GM19099 (cell line): ENCODE measurements around the gene DLX1.
A peak's percentile ranks its signal among the peaks of the same experiment; 100 is the strongest.

ENCODE experiments used
- POLR2A ChIP-seq: IDR thresholded peaks from 3 replicates; pipeline ENCODE4 v1.6.1; 2011; ENCODE audit warnings: low read depth; ENCODE audit not compliant: insufficient read length; ENCODE audit errors: extremely low read depth

Gene DLX1

GRCh38 chr2:172099472-172100079 lies 14.3 kb downstream of the DLX1 start:
- no peak for TF ChIP-seq POLR2A

- no peak for TF ChIP-seq POLR2A
These were observed 15.0 kb downstream of the DLX1 start for GRCh38 chr2:172100080-172100934.

GRCh38 chr2:172100935-172101820 lies 15.9 kb downstream of the DLX1 start:
- no peak for TF ChIP-seq POLR2A

GRCh38 chr2:172101821-172102390 lies 16.6 kb downstream of the DLX1 start:
- TF ChIP-seq POLR2A: no peak

DNA sequence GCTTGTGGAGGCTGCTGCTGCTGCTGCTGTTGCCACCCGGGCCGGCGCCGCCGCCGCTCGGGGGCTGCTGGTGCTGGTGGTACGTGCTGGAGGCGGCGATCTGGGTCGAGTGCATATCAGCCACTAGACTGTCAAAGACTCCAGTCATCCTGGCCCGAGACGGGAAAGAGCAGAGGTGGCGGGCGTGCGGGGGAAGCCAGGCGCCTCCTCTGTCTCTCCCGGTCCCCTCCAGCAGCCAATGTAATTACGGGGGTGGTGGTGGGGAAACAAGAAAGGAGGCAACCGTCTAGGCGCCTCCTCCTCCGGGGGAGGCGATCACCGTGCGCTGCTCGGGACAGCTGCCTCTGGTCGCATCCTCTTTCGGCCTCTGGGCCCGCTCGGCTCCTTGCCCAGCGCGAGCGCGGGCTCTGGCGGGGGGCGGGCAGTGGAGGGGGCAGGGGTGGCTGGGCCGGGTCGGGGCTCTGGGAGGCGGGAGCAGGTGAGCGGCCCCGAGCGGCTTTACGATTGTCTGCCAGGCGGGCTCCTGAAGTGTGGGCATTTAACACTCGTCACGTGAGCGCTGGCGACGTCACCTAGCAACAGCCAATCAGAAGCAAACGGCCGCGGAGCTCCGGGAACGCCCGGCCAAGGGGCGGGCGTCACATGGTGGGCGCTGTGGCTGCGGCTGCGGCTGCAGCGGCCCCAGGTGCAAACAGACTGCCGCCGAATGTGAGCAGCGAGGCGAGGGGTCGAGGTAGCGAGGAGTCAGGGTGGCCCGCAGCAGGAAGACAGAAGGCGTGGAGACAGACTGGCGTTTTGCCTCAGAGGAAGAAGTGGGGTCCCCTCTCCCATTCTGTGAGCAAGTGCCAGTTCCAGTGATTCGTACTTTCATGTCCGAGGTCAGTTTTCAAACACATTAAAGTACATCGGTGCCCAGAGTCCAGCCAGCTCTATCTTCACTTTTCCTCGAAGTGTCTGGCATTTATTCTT lies 17.4 kb downstream of the DLX1 start, which contains the start of gene DLX2:
Gene DLX2, minus strand, starts transcription at position 510 of the 969 bp plus-strand sequence. Its CDS starts 362 bp downstream, at position 148.
- TF ChIP-seq POLR2A: peak; percentile 18

DNA sequence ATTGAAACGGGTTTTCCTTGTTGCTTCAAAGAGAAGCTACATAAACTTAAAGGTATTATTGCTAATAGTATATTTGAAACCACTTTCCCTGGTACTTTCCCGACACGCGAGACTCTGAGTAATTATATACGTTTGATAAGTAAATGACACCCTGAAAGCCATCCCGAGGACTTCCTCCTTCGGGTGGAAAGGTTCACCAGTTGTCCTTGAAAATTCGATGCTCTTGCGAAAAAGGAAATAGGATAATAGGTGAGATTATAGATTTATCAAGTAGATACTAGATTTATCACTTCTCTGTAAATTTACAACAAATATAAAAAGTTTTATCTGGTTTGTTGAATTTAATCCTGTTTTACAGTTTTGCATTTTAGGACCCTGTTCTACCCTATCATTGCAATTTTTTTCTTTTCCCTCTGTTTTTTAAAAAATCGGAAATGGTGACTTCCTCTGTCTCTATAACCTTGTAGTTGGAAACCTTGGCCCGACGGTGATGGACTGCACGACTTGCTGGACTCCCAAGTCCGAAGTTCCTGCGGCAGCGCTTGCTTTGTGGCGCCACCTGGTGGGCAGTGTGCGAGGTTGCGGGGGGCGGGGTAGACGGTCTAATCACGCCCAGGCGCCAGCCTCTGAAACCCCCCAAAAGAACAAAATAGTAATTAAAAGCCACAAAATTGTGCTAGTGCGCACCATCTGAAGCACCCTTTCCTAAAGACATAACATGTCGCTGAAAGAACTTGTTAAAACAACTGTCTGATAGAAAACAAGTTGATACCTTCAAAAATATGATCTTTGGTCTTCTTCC lies 18.4 kb downstream of the DLX1 start:
- TF ChIP-seq POLR2A: no peak

GRCh38 chr2:172105471-172106107 lies 20.3 kb downstream of the DLX1 start:
- TF ChIP-seq POLR2A: no peak

GRCh38 chr2:172106108-172106961 lies 21.0 kb downstream of the DLX1 start:
- no peak for TF ChIP-seq POLR2A

DNA sequence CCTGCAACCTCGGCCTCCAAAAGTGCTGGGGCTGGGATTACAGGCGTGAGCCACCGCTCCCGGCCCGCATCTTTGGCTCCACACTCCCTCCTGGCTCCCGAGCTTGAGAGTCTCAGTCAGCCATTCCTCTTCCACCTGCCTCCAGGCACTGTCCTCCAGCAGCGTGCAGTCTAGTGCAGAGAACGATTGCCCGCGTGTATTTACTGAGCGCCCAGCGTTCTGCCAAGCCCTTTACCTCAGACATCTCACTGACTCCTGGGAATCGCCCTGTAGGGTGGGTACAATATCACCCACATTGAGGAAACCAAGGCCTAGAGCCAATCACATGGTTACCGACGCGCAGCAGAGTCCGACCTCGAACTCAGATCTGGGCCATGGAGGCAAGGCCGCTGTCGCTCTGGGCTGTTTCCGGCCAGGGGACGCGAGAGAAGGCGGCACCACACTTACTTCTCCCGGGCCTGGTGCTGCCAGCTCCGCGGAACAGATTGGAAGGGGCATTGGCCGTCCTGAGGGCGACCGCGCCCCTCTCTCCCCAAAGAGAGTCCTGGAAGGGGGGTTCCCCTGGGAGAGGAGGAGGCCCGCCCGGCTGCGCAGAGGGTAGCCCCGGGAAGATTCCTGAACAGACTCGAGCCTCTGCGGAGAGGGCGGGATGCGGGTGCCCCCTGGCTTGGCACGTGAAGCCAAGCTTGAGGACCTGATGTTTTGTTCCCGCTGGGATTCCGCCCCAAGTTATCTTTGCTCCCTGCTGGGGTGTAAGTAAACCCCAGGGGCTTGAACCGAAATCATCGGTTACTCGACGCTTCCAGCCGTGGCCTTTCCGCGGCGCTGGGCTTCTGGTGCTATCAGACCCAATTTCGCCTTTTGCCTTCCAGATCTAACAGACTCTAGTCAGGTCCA lies 22.6 kb downstream of the DLX1 start:
- no peak for TF ChIP-seq POLR2A

- no peak for TF ChIP-seq POLR2A
These were observed 23.3 kb downstream of the DLX1 start for GRCh38 chr2:172108587-172108930.
